Heart left ventricle (tissue), 16 donors: ENCODE results near the gene AKAP13. TPM values are rescaled to one million over a fixed set of nuclear protein-coding genes. Genes with fewer than 3 reads are reported as not detected.

Source experiments
- ATAC-seq, 4 donors: fragments of 200-7000 bp; cut with Tn5 transposase; one replicate each; pipeline ENCODE4 v1.9.1; 2020 to 2022; ENCODE audit warnings: moderate library complexity in 4 of 4, mild to moderate bottlenecking in 3 of 4, moderate number of reproducible peaks in 1 of 4
- DNase-seq, 5 donors: peaks; one replicate each; pipeline ENCODE4 v3.0.0-alpha.2; 2020
- H3K27ac ChIP-seq, 12 donors: fragments of 200-600 bp; sonication (generic) in 4 of 12; one replicate each; pipeline versions ENCODE4 v1.5.0 to v1.8.0; 2016 to 2022; ENCODE audit warnings: mild to moderate bottlenecking in 2 of 12
- H3K27me3 ChIP-seq, 9 donors: fragments of 200-600 bp; sonication (generic) in 2 of 9; one replicate each; pipeline versions ENCODE4 v1.5.1 to v1.8.0; 2016 to 2022; ENCODE audit warnings: mild to moderate bottlenecking in 3 of 9
- H3K36me3 ChIP-seq, 9 donors: fragments of 200-600 bp; sonication (generic) in 2 of 9; one replicate each; pipeline versions ENCODE4 v1.5.0 to v1.8.0; 2018 to 2022; ENCODE audit warnings: mild to moderate bottlenecking in 2 of 9
- H3K4me1 ChIP-seq, 12 donors: fragments of 200-600 bp; sonication (generic) in 4 of 12; one replicate each; pipeline versions ENCODE4 v1.5.0 to v1.8.0; 2016 to 2022; ENCODE audit warnings: mild to moderate bottlenecking in 3 of 12
- H3K4me3 ChIP-seq, 12 donors: fragments of 200-600 bp; sonication (generic) in 4 of 12; one replicate each; pipeline versions ENCODE4 v1.5.0 to v1.8.0; 2017 to 2022; ENCODE audit warnings: mild to moderate bottlenecking in 9 of 12, moderate library complexity in 4 of 12
- H3K9me3 ChIP-seq, 12 donors: fragments of 200-600 bp; sonication (generic) in 4 of 12; one replicate each; pipeline versions ENCODE4 v1.5.0 to v1.8.0; 2016 to 2022; ENCODE audit warnings: mild to moderate bottlenecking in 1 of 12
- CTCF ChIP-seq, 12 donors: fragments of 200-600 bp; sonication (generic) in 4 of 12; IDR thresholded peaks; one replicate each; pipeline versions ENCODE4 v1.5.0 to v1.8.0; 2018 to 2022; ENCODE audit warnings: antibody characterized with exemption in 12 of 12, mild to moderate bottlenecking in 5 of 12
- POLR2A ChIP-seq, 2 donors: fragments of 450-650 bp; IDR thresholded peaks; one replicate each; pipeline ENCODE4 v1.6.1; 2017; ENCODE audit warnings: antibody characterized with exemption in 2 of 2, mild to moderate bottlenecking in 2 of 2, moderate library complexity in 2 of 2
- WGBS, 4 donors: extraction: QIAGEN DNeasy Blood & Tissue Kit in 2 of 4; methylation state at CpG; one replicate each; pipeline versions ENCODE4 v1.1.5 to v1.1.7; 2013 to 2018; 5-methylcytosine and 5-hydroxymethylcytosine counted together
- intact Hi-C, 10 donors: fragments of 100-400 bp; cut with DNase I; formaldehyde crosslinking; loops; one replicate each; pipeline versions ENCODE4 v1.11.1 to v1.14.2; 2022
- polyA plus RNA-seq, 2 donors: library from polyadenylated mRNA; stranded (reverse); fragments of 200-250 nt; gene quantifications; one replicate each; pipeline ENCODE4 v1.2.3, GENCODE V29; 2013
- total RNA-seq, 9 donors: library from RNA; depleted of rRNA in 2 of 9; stranded (reverse); fragments of >200 nt in 2 of 9; fragmentation: NEBNext Ultra II Directional in 3 of 9; extraction: Animal tissue kit (Norgen Biotek cat#: 25700) in 3 of 9; gene quantifications; one replicate each; pipeline versions ENCODE4 v1.1.0 to v1.2.4, GENCODE V29; 2016 to 2023
- donor health status: ischemic (EF 13 %, LVEDD 7.1; RV severe dilation, severe dysfunction).
- donor health status: healthy with polysubstance abuse.
- donor health status: DM: no; HTN: yes; CAD: no.
- donor health status: DM: no; HTN: no; CAD: no.
- donor health status: ischemic (EF 25% LVEDD 6.9; RV normal size, moderate dysfunction).
- donor health status: ischemic (EF 25% LVEDD 5.7; RV mildly dilated, moderate dysfunction).
- donor health status: healthy.
- donor health status: DM: yes; HTN: yes; CAD: no.
- donor health status: ischemic (EF 35%, LVEDD 5.7; RV mildly dilated, moderate dysfunction).
- donor health status: nonischemic (EF 11% LVEDD 7.7; RV severe dilation, severe dysfunction).
- donor health status: DM: yes; HTN: yes; CAD: no.
- donor health status: PGD.
- donor health status: ischemic (EF 29% LVEDD 5.4; RV normal size, mild dysfunction).
- donor health status: nonischemic (EF 23%, LVEDD 6.1; RV moderate dilation, normal function).

The AKAP13 gene
- total and polyA plus RNA-seq, 11 donors = 124 to 598 (median 340) TPM

- ATAC-seq (peak; percentile 12 to 51 (median 42)), DNase-seq (peak in 3 of 5 donors; percentile 68 to 84 (median 78))
- peaks cover 0 to 8% (median 0%) of the 10 kb centered on the region in 9 donors for H3K36me3 ChIP-seq
- 64 to 80% (median 71%) methylated on average over 11 to 13 of the region's 13 CpGs for WGBS, 4 donors
- H3K4me1 ChIP-seq = peaks cover 0 to 68% (median 23%) of the 10 kb centered on the region in 12 donors
- intact Hi-C loops = loop anchor here in 2 of 10 donors (2.0 to 5.0 kb wide), 2 partner anchors 17 to 75 kb away; no protein-coding TSS in a partner anchor
- H3K4me3 ChIP-seq = no peak overlapping the region
- TF ChIP-seq CTCF (IDR thresholded peaks at IDR 0.05) (no peak), POLR2A (IDR thresholded peaks at IDR 0.05) (no peak)
- H3K9me3 ChIP-seq = no peaks in the 10 kb centered on the region
- no peaks in the 10 kb centered on the region for H3K27me3 ChIP-seq
- peak overlapping the region in 2 of 12 donors; percentile 17 to 54 for H3K27ac ChIP-seq
Observed at GRCh38 chr15:85757073-85757938, 376.9 kb downstream of the AKAP13 start.

GRCh38 chr15:85757939-85758654 lies 377.7 kb downstream of the AKAP13 start:
- peaks cover 0 to 73% (median 30%) of the 10 kb centered on the region in 12 donors for H3K4me1 ChIP-seq
- peak in 1 of 5 donors; percentile 24 for DNase-seq

GRCh38 chr15:85758655-85758978 lies 378.2 kb downstream of the AKAP13 start:
- intact Hi-C loops = loop anchor here in 1 of 10 donors (5.0 kb wide), 1 partner anchor 74 kb away; no protein-coding TSS in a partner anchor
- DNase-seq (peak in 1 of 5 donors; percentile 21), ATAC-seq (no peak)
- Histone ChIP-seq H3K27ac (peak overlapping the region in 1 of 12 donors; percentile 8), H3K36me3 (peaks cover 0 to 8% (median 0%) of the 10 kb centered on the region in 9 donors), H3K4me1 (peaks cover 3 to 78% (median 36%) of the 10 kb centered on the region in 12 donors), H3K4me3 (no peak overlapping the region), H3K9me3 (no peaks in the 10 kb centered on the region), H3K27me3 (no peaks in the 10 kb centered on the region)
- 92 to 96% (median 95%) methylated on average over 19 to 21 of the region's 21 CpGs for WGBS, 4 donors
- TF ChIP-seq CTCF (IDR thresholded peaks at IDR 0.05) (no peak), POLR2A (IDR thresholded peaks at IDR 0.05) (no peak)

More at GRCh38 chr15:85757939-85758654, 377.7 kb downstream of the AKAP13 start:
- H3K27ac ChIP-seq = peak overlapping the region in 2 of 12 donors; percentile 17 to 54
- intact Hi-C loops = loop anchor here in 2 of 10 donors (2.0 to 5.0 kb wide), 2 partner anchors 17 to 74 kb away; no protein-coding TSS in a partner anchor
- H3K27me3 ChIP-seq = no peaks in the 10 kb centered on the region
- peaks cover 0 to 8% (median 0%) of the 10 kb centered on the region in 9 donors for H3K36me3 ChIP-seq
- no peaks in the 10 kb centered on the region for H3K9me3 ChIP-seq
- TF ChIP-seq POLR2A (IDR thresholded peaks at IDR 0.05) (no peak), CTCF (IDR thresholded peaks at IDR 0.05) (no peak)
- 71 to 77% (median 74%) methylated on average over 17 of the region's 17 CpGs for WGBS, 4 donors
- ATAC-seq = peak in 1 of 4 donors; percentile 1
- no peak overlapping the region for H3K4me3 ChIP-seq
